Measurements from ENCODE around the gene GREB1L.

GREB1L gene

GRCh38 chr18:21546423-21546822 lies 304.4 kb downstream of the GREB1L start:
- peaks cover 9% of the 10 kb centered on the region for H3K36me3 Mint-ChIP-seq
- no peaks in the 10 kb centered on the region for H3K9me3 Mint-ChIP-seq
- no peaks in the 10 kb centered on the region for H3K27me3 Mint-ChIP-seq
- no peak overlapping the region for H3K27ac Mint-ChIP-seq
- peaks cover 8% of the 10 kb centered on the region for H3K4me1 Mint-ChIP-seq
- no peak overlapping the region for H3K4me3 Mint-ChIP-seq

DNA sequence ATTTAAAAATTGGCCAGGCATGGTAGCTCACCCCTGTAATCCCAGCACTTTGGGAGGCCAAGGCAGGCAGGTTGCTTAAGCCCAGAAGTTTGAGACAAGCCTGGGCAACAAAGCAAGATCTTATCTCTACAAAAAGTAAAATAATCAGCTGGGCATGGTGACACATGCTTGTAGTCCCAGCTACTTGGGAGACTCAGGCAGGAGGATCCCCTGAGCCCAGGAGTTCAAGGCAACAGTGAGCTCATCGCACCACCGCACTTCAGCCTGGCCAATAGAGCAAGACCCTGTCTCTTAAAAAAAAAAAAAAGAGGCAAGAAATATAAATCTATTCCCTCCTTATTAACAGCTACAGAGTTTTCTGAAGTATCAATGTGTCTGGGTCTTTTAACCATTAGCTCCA lies 306.6 kb downstream of the GREB1L start:
- Mint-ChIP-seq H3K4me3 (no peak overlapping the region), H3K4me1 (peaks cover 18% of the 10 kb centered on the region), H3K27me3 (no peaks in the 10 kb centered on the region), H3K27ac (no peak overlapping the region), H3K36me3 (peaks cover 22% of the 10 kb centered on the region), H3K9me3 (no peaks in the 10 kb centered on the region)

GRCh38 chr18:21550510-21550970 lies 308.5 kb downstream of the GREB1L start:
- peaks cover 18% of the 10 kb centered on the region for H3K4me1 Mint-ChIP-seq
- H3K4me3 Mint-ChIP-seq, result no peak overlapping the region
- H3K9me3 Mint-ChIP-seq, result no peaks in the 10 kb centered on the region
- no peaks in the 10 kb centered on the region for H3K27me3 Mint-ChIP-seq
- peaks cover 23% of the 10 kb centered on the region for H3K36me3 Mint-ChIP-seq
- H3K27ac Mint-ChIP-seq, result no peak overlapping the region

DNA sequence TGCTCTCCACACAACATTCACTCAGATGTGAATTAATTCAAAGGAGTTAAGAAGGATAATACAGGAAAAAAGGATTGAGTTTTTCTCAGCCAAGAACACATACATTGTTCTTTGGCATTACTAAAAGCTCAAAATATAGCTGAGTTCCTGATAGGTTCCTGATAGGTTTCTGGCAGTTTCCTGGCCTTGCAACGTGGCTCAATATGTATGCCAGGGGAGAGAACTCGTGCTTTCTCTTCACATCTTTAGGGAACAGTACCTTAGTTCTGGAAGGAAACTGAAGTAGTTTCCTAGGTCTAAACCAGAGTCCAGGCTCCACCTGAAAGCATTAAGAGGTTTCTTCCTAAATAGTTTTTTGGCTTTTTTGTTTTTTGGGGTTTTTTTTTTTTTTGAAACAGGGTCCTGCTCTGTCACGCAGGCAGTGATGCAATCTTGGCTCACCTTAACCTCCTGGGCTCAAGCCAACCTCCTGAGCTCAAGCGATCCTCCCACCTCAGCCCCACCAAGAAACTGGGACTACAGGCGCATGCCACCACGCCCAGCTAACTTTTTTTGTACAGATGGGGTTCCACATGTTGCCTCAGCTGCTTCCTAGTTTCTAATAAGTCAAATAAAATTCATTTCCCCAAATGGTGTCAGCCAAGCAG lies 315.7 kb downstream of the GREB1L start:
- Mint-ChIP-seq H3K27ac (peak overlapping the region; percentile 68), H3K9me3 (no peaks in the 10 kb centered on the region), H3K4me3 (no peak overlapping the region), H3K36me3 (peaks cover 13% of the 10 kb centered on the region), H3K4me1 (peaks cover 5% of the 10 kb centered on the region), H3K27me3 (no peaks in the 10 kb centered on the region)

- H3K27me3 Mint-ChIP-seq, result no peaks in the 10 kb centered on the region
- H3K4me3 Mint-ChIP-seq, result no peak overlapping the region
- peaks cover 11% of the 10 kb centered on the region for H3K36me3 Mint-ChIP-seq
- H3K27ac Mint-ChIP-seq, result peak overlapping the region; percentile 74
- no peaks in the 10 kb centered on the region for H3K9me3 Mint-ChIP-seq
- H3K4me1 Mint-ChIP-seq, result peaks cover 3% of the 10 kb centered on the region
Observed at GRCh38 chr18:21559195-21559594, 317.2 kb downstream of the GREB1L start.

DNA sequence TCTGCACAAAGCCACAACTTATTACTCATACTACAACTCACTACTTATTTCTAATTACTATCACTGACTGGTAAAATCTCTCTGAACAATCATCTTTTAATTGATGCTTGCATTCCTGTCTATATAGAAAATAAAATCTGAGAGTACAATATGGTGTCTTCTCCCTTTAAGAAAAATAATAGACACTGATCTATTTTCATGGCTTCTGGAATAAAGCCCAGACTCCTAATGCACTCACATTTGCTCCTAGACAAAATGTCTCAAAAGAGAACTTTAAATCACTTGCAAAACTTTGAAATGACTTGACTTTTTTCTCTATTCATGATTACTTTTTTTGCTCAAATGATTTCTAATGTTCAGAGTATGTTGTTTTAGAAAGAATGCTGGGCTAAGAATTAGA lies 329.7 kb downstream of the GREB1L start:
- Mint-ChIP-seq H3K4me3 (no peak overlapping the region), H3K4me1 (peaks cover 13% of the 10 kb centered on the region), H3K9me3 (no peaks in the 10 kb centered on the region), H3K27ac (no peak overlapping the region), H3K27me3 (no peaks in the 10 kb centered on the region), H3K36me3 (peaks cover 26% of the 10 kb centered on the region)
